ENCODE data around the gene FABP1. TPM values are rescaled to one million over a fixed set of nuclear protein-coding genes. Genes with fewer than 3 reads are reported as not detected.

FABP1 gene
- total RNA-seq, 1 experiment from 2014 or later = not detected

DNA sequence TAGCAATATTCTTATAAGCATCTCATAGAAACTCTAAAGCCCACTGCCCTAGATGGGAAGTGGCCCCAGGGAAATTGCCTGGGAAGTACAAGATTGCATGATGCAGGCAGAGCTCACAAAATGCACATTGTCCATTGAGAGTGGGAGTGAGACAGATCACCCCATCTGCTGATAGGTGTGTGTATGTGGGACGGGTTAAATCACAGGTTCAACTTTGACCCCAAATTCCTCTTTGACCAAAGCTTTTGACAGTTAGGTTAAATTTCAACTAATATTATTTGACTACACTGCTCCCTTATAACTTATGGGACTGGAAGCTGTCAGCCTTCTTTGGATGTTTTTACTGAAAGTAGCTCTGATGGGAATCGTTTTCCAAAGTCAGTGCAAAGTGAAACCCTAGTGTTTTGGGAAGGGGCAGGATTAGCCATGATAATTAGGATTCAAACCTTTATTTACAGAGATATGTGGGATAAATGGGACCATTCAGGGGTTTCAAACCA is 11.4 kb upstream of the FABP1 start:
- no peak for DNase-seq (ENCODE audit: extremely low read depth, low read depth)

DNA sequence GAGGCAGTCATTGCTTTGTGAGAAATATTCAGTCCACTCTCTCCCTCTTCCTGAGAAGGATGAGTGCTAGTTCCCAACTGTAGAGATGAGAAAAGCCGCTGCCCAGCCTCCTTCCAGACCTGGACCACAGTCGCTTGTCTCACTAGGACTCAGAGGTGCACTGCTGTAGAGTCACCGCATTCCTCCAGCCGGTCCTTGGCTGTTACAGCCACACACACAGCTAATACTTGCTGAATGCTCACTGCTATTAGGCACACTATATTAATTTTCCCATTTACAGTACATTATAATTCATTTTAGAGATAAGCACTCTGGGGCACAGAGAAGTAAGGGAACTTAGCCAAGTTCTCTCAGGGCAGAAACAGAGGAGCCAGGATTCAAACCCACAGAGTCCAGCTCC is 10.0 kb upstream of the FABP1 start:
- no peak for DNase-seq (ENCODE audit: extremely low read depth, low read depth)

DNA sequence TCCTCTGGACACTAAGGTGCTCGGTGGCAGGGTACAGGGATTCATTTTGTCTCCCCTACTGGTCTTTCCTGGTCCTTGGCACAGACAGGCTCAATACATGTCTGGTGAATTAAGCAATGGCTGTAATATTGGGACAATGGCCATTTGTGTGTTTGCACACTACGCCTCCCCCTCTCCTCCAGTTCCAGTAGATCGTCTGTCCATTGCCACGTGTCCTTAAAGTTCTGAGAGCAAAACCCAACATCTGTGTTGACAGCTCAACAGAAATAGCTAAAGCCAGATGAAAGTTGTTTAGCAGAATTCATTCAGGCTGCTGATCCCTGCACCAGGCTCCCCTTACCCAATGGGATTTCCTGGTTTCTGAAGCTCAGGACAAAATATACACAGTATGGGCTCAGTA is 9.0 kb upstream of the FABP1 start:
- DNase-seq (ENCODE audit: extremely low read depth, low read depth) = no peak

GRCh38 chr2:88133875-88134274 is 6.0 kb upstream of the FABP1 start:
- no peak for DNase-seq (ENCODE audit: extremely low read depth, low read depth)

GRCh38 chr2:88131999-88132368 is 4.1 kb upstream of the FABP1 start:
- DNase-seq (ENCODE audit: extremely low read depth, low read depth) = no peak

- no peak for DNase-seq (ENCODE audit: extremely low read depth, low read depth)
Observed at GRCh38 chr2:88131201-88131998, 3.5 kb upstream of the FABP1 start.

GRCh38 chr2:88129313-88129959 is 1.6 kb upstream of the FABP1 start:
- no peak for DNase-seq (ENCODE audit: extremely low read depth, low read depth)

- DNase-seq (ENCODE audit: extremely low read depth, low read depth) = no peak
Observed at GRCh38 chr2:88128654-88129312, 921 bp upstream of the FABP1 start.

DNA sequence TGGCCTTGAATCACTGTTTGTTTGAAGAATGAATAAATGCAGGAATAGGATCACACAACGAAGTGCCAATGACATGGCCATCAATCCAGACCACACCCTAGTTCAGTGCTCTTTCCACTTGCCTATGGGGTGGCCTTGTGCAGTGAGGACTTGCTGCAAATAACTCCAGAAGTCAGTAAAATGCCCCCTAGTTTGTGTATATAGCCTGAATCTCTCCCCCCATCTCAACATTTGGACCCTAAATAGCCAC is 299 bp downstream of the FABP1 start:
- DNase-seq (ENCODE audit: extremely low read depth, low read depth) = no peak

- no peak for DNase-seq (ENCODE audit: extremely low read depth, low read depth)
Observed at GRCh38 chr2:88126772-88127637, 857 bp downstream of the FABP1 start.

DNA sequence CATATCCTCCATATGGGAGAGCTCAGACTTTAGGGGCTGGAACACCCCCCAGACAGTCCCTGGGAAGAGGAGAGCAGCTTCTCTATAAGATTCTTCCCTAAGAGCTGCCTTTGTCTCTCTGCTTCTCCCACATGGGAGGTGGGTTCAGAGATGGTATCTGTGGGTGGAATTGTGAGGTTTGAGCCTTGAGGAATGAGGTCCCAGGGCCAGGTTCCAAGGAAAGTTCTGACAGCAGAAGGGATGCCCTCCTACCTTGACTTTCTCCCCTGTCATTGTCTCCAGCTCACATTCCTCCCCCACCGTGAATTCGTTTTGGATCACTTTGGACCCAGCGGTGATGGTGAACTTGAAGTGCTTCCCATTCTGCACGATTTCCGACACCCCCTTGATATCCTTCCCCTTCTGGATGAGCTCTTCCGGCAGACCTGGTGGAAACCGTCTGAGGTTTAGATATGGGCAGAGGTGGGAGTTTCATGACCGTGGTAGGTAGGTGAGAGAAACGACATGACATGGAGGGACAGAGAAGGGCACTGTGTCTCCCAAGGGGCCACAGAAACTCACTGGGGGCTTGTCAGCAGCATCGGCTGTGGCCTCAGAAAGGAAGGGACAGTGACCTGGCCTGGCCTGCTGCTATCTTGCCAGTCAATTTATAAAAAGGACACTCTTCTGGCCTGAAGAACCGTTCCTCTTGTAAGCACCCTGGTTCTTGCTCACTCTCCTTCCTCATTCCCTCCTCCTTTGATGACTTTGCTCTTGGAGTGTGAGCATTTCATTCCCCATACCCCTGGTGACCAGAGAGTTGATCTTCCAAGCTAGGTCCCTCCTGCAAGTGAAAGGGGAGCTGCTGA is 1.7 kb downstream of the FABP1 start:
- no peak for DNase-seq (ENCODE audit: extremely low read depth, low read depth)

DNA sequence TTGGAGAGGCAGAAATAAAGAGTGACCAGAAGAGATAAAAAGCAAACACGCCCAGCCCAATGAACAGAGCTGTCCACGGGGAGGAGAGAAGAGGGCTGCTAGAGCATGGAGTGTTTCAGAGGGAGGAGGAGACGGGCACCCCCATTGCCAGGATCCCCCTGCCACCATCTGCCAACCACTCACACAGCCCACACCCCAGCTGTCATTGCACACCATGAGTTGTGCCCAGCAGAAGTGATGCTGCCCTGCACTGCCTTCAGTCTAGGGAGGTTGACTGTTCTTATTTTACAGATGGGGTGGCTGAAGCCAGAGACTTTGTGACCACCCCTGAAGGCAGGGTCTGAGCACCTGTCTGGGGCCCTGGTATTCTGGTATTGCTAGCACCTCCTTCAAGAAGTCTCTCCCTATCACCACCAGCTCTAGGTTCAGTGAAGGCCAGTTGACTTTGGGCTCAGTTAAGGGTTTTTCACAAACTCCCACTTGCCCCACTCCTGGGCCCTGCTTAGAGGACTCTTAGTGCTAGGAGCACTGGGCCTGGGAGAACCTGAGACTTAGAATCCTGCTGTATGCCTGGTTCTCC is 2.4 kb downstream of the FABP1 start:
- no peak for DNase-seq (ENCODE audit: extremely low read depth, low read depth)

DNA sequence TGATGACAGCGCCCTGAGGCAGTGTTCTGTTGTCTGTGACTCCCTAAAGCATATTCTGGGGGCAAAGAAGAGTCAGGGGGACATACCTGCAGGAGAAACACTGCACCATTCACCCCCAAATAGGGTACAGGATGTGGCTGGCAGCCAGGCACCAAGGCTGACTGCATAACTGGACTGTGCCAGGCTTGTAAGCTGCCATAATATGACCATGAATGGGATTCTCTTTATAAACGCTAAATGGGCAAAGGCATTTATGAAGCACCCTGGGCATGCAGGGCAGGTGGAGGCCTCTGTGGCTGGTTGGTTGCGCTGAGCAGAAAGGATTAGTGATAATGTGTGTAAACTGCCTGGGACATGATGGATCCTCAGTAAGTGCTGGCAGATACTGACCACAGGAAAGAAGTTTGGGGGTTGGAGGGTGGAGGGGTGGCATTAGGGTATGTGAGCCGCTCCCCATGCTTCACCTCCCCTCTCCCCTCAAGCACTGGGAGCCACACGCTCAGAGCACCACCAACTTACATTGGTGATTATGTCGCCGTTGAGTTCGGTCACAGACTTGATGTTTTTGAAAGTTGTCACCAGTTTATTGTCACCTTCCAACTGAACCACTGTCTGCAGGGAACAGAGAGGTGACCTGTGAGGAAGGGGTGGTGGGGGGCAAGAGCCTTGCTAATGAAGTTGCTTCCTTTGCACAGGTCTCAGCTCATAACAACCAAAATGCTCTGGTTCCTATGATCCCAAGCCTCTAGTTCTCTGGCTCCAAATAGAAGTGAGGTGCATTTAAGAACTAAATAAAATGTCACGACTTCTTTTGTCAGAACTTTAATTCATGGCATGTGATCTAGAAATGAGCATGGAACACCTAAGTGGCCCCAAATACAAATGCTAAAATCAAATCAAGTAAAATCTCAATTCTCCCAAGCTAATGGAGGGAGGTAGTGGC is 3.6 kb downstream of the FABP1 start:
- DNase-seq (ENCODE audit: extremely low read depth, low read depth) = no peak

DNA sequence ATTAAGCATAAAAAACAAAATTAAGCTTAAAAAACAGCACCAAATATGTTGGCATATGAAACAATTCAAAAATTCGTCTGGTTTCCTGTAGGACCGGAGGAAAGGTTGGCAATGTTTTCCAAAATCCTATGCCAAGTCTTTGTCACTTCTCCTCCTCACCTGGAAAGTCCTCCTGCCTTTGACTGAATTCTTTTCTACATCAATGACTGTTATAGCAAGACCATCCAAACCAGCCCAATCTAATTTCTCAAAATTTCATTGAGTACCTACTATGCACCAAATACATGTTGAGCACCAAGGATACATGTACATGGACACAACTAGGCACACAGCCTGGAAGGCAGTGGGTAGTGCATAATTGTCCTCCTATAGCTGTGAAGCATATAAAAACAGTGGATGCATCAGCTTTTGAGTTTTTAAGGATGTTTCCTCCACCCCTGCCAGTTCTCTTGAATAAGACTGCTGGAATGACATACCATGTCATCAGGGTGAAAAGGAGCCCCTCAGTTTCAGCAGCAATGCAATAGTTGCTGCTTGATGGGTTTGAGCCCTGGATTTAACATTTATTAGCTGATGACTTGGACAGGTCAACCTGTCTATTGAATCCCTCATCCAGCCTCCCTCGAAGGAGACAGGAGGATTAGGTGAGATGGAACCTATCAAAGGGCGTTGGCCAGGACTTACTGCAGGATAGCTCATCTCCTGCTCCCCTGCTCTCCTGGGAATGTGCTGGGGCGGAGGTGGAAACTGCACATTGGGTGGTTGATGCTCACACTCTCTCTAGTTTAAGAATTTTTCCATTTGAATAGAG is 4.5 kb downstream of the FABP1 start:
- no peak for DNase-seq (ENCODE audit: extremely low read depth, low read depth)

GRCh38 chr2:88122141-88122884 is 5.5 kb downstream of the FABP1 start:
- no peak for DNase-seq (ENCODE audit: extremely low read depth, low read depth)

- DNase-seq (ENCODE audit: extremely low read depth, low read depth) = no peak
Observed at GRCh38 chr2:88121678-88122077, 6.2 kb downstream of the FABP1 start.

- DNase-seq (ENCODE audit: extremely low read depth, low read depth) = no peak
Observed at GRCh38 chr2:88117973-88118372, 9.9 kb downstream of the FABP1 start.
